IPS-20b (cell line): ENCODE results near the gene PRG2.
"Not testable (repeated sequence)": the region's sequence is repeated elsewhere in the genome, so short reads cannot be mapped to it uniquely, and the experiment has no call there.

Source experiments
- H3K27ac ChIP-seq: one replicate; pipeline ENCODE4 v1.5.1; 2013; ENCODE audit warnings: low read length
- H3K27me3 ChIP-seq: 2 replicates; pipeline ENCODE4 v1.6.1; 2013; ENCODE audit warnings: mild to moderate bottlenecking, low read length, inconsistent platforms; ENCODE audit not compliant: insufficient read depth
- H3K36me3 ChIP-seq: 2 replicates; pipeline ENCODE4 v1.6.1; 2013; ENCODE audit warnings: low read depth, mild to moderate bottlenecking, inconsistent platforms, low read length, moderate library complexity; ENCODE audit not compliant: insufficient read depth
- H3K4me1 ChIP-seq: 2 replicates; pipeline ENCODE4 v1.6.1; 2013; ENCODE audit warnings: mild to moderate bottlenecking, control low read depth, inconsistent platforms, low read length, moderate library complexity; ENCODE audit not compliant: insufficient read depth
- H3K4me3 ChIP-seq: 2 replicates; pipeline ENCODE4 v1.5.1; 2013; ENCODE audit warnings: mild to moderate bottlenecking, low read length, inconsistent platforms
- H3K9ac ChIP-seq: 2 replicates; pipeline ENCODE4 v1.6.1; 2013; ENCODE audit warnings: low read depth, mild to moderate bottlenecking, inconsistent platforms, low read length, moderate library complexity
- H3K9me3 ChIP-seq: 2 replicates; pipeline ENCODE4 v1.6.1; 2013; ENCODE audit warnings: mild to moderate bottlenecking, low read depth, low read length, inconsistent platforms; ENCODE audit not compliant: insufficient read depth

The PRG2 gene

GRCh38 chr11:57336856-57337255 lies 53.6 kb downstream of the PRG2 start:
- peaks cover 14% of the 10 kb centered on the region for H3K4me1 ChIP-seq
- H3K27me3 ChIP-seq, result peaks cover 21% of the 10 kb centered on the region
- H3K9me3 ChIP-seq, H3K4me3 ChIP-seq, H3K9ac ChIP-seq, H3K27ac ChIP-seq: not testable (repeated sequence)
- H3K36me3 ChIP-seq, result peaks cover 32% of the 10 kb centered on the region
